ENCODE measurements around the gene MRPL54. TPM values are rescaled to one million over a fixed set of nuclear protein-coding genes. Genes with fewer than 3 reads are reported as not detected.
A peak's percentile ranks its signal among the peaks of the same experiment; 100 is the strongest.

Gene MRPL54
- total RNA-seq, 6 donors from 2014 or later = 16.8 to 83.9 (median 65.5) TPM

GRCh38 chr19:3768748-3769099, 6.2 kb downstream of the MRPL54 start:
- Histone ChIP-seq H3K27ac (no peak overlapping the region), H3K36me3 (peaks cover 11 to 52% (median 39%) of the 10 kb centered on the region in 4 donors)
- no peak for ATAC-seq (ENCODE audit: low FRiP score in 2 of 2)

GRCh38 chr19:3769494-3769893, 7.0 kb downstream of the MRPL54 start:
- 92% methylated on average over 12 of the region's 17 CpGs; no CpG with 5 or more reads in 1 of the 2 donors for WGBS, 2 donors
- no peak for TF ChIP-seq EP300 (IDR thresholded peaks at IDR 0.05)
- no peak for TF ChIP-seq CTCF (IDR thresholded peaks at IDR 0.05)
- no peak for TF ChIP-seq POLR2A (IDR thresholded peaks at IDR 0.05)
- TF ChIP-seq POLR2AphosphoS5 (IDR thresholded peaks at IDR 0.05) = no peak
- Histone ChIP-seq H3K9me3 (no peaks in the 10 kb centered on the region), H3K27ac (no peak overlapping the region), H3K27me3 (no peaks in the 10 kb centered on the region), H3K36me3 (peaks cover 11 to 52% (median 39%) of the 10 kb centered on the region in 4 donors), H3K4me1 (peaks cover 0 to 12% (median 0%) of the 10 kb centered on the region in 4 donors), H3K4me3 (no peak overlapping the region)
- DNase-seq (peak in 1 of 2 donors; percentile 78), ATAC-seq (ENCODE audit: low FRiP score in 2 of 2) (no peak)

More at GRCh38 chr19:3768748-3769099, 6.2 kb downstream of the MRPL54 start:
- DNase-seq = no peak
- Histone ChIP-seq H3K27me3 (no peaks in the 10 kb centered on the region), H3K4me1 (peaks cover 0 to 18% (median 4%) of the 10 kb centered on the region in 4 donors), H3K9me3 (no peaks in the 10 kb centered on the region), H3K4me3 (no peak overlapping the region)
- TF ChIP-seq POLR2AphosphoS5 (IDR thresholded peaks at IDR 0.05) (no peak), POLR2A (IDR thresholded peaks at IDR 0.05) (no peak), CTCF (IDR thresholded peaks at IDR 0.05) (no peak), EP300 (IDR thresholded peaks at IDR 0.05) (no peak)
- WGBS, 2 donors = 90% methylated on average over 7 of the region's 7 CpGs

DNA sequence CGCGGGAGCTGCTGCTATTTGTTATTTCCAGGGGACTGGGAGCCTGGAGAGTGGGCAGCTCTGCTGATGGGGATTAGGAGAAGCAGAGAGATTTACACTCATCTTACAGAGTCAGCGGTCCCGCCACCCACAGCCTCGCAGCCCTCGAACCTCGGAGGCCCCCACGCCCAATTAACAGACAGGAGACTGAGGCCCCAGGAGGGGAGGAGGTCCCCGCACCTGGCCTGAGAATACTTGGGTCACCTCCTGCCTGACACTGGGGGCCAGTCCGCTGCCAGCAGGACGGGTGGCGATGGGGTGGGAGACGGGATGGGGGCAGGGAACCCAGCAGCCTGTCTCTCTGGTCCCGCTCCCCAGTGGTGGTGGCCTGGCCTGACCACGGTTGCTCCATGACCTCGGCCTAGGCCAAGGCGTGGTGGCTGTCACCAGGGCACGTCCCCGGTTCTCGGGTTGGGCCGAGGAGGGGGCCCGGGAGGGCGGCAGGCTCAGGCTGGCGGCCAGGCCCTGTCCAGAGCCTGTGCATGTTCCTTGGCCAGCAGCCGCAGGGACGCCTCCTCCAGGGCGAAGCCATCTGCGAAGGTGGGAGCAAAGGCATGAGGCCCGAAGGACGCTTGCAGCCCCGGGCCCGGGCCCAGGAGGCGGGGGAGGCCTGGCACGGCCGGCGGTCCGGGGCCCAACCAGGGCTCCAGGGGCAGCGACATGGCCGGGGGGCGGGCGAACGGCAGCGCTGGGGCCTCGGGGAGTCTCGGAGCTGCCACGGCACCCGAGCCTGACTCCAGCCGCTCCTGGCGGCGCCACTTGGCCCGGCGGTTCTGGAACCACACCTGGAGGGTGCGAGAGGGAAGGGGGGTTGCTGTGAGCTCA, 7.9 kb downstream of the MRPL54 start:
- Histone ChIP-seq H3K36me3 (peaks cover 11 to 46% (median 35%) of the 10 kb centered on the region in 4 donors), H3K27ac (no peak overlapping the region), H3K4me3 (no peak overlapping the region), H3K27me3 (no peaks in the 10 kb centered on the region), H3K4me1 (peaks cover 0 to 12% (median 0%) of the 10 kb centered on the region in 4 donors), H3K9me3 (no peaks in the 10 kb centered on the region)
- DNase-seq (peak in 1 of 2 donors; percentile 85), ATAC-seq (ENCODE audit: low FRiP score in 2 of 2) (peak in 1 of 2 donors; percentile 17)
- WGBS, 2 donors = 89 to 90% methylated on average over 12 to 18 of the region's 53 CpGs
- TF ChIP-seq POLR2A (IDR thresholded peaks at IDR 0.05) = no peak

DNA sequence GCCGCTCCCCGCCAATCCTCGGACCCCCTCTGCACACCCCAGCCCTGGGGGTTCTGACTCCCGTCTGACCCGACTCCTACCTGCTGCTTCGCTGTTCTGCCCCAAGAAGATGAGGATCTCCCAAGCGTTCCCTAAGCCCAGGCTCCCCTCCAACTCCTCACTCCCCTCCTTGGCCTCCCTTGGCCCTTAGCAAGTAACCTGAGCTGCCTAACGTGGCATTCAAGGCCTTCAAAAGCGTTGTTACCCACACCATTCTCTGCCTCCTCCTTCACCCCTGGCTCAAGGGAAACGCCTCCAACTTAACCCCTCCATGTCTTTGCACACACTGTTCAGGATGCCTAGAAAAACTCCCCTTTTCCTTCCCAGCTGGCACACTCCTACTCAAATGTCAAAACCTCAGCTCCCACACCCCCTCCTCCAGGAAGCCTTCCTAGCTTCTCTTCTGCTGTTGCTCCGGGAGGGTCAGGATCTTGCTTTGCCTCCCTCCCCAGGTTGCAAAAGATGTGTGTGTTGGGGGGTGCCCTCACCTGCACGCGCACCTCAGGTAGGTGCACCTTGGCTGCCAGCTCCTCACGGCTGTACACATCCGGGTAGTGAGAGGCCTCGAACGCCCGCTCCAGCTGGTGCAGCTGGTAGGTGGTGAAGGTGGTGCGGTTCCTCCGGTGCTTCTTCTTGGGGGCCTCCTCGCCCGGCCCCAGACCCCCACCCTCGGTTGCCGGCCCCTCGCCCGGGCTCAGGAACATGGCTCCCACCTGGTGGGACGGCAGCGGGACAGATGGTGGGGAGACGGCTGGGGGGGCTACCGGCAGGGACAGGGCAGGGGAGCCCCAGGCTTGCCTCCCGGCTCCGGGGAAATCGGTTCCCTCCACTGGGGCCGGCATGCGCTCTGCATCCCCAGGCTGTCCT, 8.8 kb downstream of the MRPL54 start:
- no peak overlapping the region for H3K27ac ChIP-seq
- no peaks in the 10 kb centered on the region for H3K9me3 ChIP-seq
- H3K4me1 ChIP-seq = peaks cover 0 to 12% (median 0%) of the 10 kb centered on the region in 4 donors
- WGBS, 2 donors = 85 to 86% methylated on average over 11 to 35 of the region's 35 CpGs
- TF ChIP-seq CTCF (IDR thresholded peaks at IDR 0.05) = no peak
- no peak for TF ChIP-seq POLR2AphosphoS5 (IDR thresholded peaks at IDR 0.05)
- TF ChIP-seq POLR2A (IDR thresholded peaks at IDR 0.05) = no peak
- TF ChIP-seq EP300 (IDR thresholded peaks at IDR 0.05) = no peak
- H3K27me3 ChIP-seq = no peaks in the 10 kb centered on the region
- DNase-seq = peak in 1 of 2 donors; percentile 72
- H3K36me3 ChIP-seq = peaks cover 11 to 38% (median 28%) of the 10 kb centered on the region in 4 donors
- H3K4me3 ChIP-seq = no peak overlapping the region
- no peak for ATAC-seq (ENCODE audit: low FRiP score in 2 of 2)
